Measurements from ENCODE around the gene KRT78. TPM values are rescaled to one million over a fixed set of nuclear protein-coding genes. Genes with fewer than 3 reads are reported as not detected.

Gene KRT78
- total and polyA plus RNA-seq, 9 of the 15 experiments (the other 6 are each of a cell fraction or from before 2014, with no cell fraction given) = not detected

GRCh38 chr12:52870361-52871290, 21.8 kb upstream of the KRT78 start (continued):
- TF ChIP-seq TBL1XR1 (IDR thresholded peaks at IDR 0.05; ENCODE audit: low read length in 2 of 2) (0 out of 4 replicates have a peak, but pooled peaks of 1 of the 2 experiments have one; percentile 6), ZNF561 (CRISPR knock-in tag; conservative IDR thresholded peaks at IDR 0.05) (no peak), BRD9 (IDR thresholded peaks at IDR 0.05; ENCODE audit: low read depth, partially characterized antibody) (peak; percentile 58), TGIF2 (CRISPR knock-in tag; IDR thresholded peaks at IDR 0.05) (no peak), TBP (optimal IDR thresholded peaks at IDR 0.05; ENCODE audit: low read depth, low read length) (no peak), CHCHD3 (CRISPR knock-in tag; IDR thresholded peaks at IDR 0.05) (no peak), YY1 (IDR thresholded peaks at IDR 0.05; ENCODE audit: borderline replicate concordance in 1 of 3, control insufficient read depth in 1 of 3, extremely low read depth in 1 of 3, insufficient read depth in 3 of 3, insufficient read length in 1 of 3, insufficient replicate concordance in 2 of 3, low read depth in 1 of 3, low read length in 2 of 3) (peak in 1 of 3 experiments; percentile 47), GABPB1 (CRISPR knock-in tag; IDR thresholded peaks at IDR 0.05) (no peak), NRF1 (conservative IDR thresholded peaks at IDR 0.05 in 1 of 2, IDR thresholded peaks at IDR 0.05 in 1 of 2) (no peak), ZNF668 (CRISPR knock-in tag; IDR thresholded peaks at IDR 0.05) (no peak), MTA2 (IDR thresholded peaks at IDR 0.05; ENCODE audit: low read depth) (no peak), CEBPZ (IDR thresholded peaks at IDR 0.05; ENCODE audit: borderline replicate concordance, low read depth, low read length) (no peak), ZNF695 (CRISPR knock-in tag; IDR thresholded peaks at IDR 0.05) (no peak), PTTG1 (tag; IDR thresholded peaks at IDR 0.05; ENCODE audit: low read depth) (no peak), XRCC5 (IDR thresholded peaks at IDR 0.05; ENCODE audit: low read depth, low read length) (peak; percentile 78), CCAR2 (IDR thresholded peaks at IDR 0.05; ENCODE audit: low read depth, low read length) (no peak), FOXP1 (CRISPR knock-in tag; IDR thresholded peaks at IDR 0.05) (no peak), CC2D1A (IDR thresholded peaks at IDR 0.05) (peak; percentile 87)
- TF ChIP-seq, protein P1, sequence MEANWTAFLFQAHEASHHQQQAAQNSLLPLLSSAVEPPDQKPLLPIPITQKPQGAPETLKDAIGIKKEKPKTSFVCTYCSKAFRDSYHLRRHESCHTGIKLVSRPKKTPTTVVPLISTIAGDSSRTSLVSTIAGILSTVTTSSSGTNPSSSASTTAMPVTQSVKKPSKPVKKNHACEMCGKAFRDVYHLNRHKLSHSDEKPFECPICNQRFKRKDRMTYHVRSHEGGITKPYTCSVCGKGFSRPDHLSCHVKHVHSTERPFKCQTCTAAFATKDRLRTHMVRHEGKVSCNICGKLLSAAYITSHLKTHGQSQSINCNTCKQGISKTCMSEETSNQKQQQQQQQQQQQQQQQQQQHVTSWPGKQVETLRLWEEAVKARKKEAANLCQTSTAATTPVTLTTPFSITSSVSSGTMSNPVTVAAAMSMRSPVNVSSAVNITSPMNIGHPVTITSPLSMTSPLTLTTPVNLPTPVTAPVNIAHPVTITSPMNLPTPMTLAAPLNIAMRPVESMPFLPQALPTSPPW (CRISPR knock-in tag; IDR thresholded peaks at IDR 0.05) = peak; percentile 60; the same call in 1 of the 2 replicates
- TF ChIP-seq, protein P2, sequence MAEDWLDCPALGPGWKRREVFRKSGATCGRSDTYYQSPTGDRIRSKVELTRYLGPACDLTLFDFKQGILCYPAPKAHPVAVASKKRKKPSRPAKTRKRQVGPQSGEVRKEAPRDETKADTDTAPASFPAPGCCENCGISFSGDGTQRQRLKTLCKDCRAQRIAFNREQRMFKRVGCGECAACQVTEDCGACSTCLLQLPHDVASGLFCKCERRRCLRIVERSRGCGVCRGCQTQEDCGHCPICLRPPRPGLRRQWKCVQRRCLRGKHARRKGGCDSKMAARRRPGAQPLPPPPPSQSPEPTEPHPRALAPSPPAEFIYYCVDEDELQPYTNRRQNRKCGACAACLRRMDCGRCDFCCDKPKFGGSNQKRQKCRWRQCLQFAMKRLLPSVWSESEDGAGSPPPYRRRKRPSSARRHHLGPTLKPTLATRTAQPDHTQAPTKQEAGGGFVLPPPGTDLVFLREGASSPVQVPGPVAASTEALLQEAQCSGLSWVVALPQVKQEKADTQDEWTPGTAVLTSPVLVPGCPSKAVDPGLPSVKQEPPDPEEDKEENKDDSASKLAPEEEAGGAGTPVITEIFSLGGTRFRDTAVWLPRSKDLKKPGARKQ (CRISPR knock-in tag; IDR thresholded peaks at IDR 0.05) = no peak

Measured in K562 (cell line).